ENCODE results near the gene SH3D19. TPM values are rescaled to one million over a fixed set of nuclear protein-coding genes. Genes with fewer than 3 reads are reported as not detected.
"Not testable (repeated sequence)": the region's sequence is repeated elsewhere in the genome, so short reads cannot be mapped to it uniquely, and the experiment has no call there.

SH3D19 gene
- total and polyA plus RNA-seq, 8 donors, result 11.0 to 129 (median 67.1) TPM

GRCh38 chr4:151287409-151287808 is 38.0 kb downstream of the SH3D19 start:
- no peak overlapping the region for H3K27ac ChIP-seq
- no peaks in the 10 kb centered on the region for H3K27me3 ChIP-seq
- intact Hi-C loops (cut with DNase I; ENCODE audit: low total_unique reads), result no loop called here
- no peak for TF ChIP-seq EP300 (IDR thresholded peaks at IDR 0.05)
- TF ChIP-seq POLR2A (IDR thresholded peaks at IDR 0.05), result no peak
- TF ChIP-seq POLR2AphosphoS5 (IDR thresholded peaks at IDR 0.05), result no peak
- TF ChIP-seq, protein P1, sequence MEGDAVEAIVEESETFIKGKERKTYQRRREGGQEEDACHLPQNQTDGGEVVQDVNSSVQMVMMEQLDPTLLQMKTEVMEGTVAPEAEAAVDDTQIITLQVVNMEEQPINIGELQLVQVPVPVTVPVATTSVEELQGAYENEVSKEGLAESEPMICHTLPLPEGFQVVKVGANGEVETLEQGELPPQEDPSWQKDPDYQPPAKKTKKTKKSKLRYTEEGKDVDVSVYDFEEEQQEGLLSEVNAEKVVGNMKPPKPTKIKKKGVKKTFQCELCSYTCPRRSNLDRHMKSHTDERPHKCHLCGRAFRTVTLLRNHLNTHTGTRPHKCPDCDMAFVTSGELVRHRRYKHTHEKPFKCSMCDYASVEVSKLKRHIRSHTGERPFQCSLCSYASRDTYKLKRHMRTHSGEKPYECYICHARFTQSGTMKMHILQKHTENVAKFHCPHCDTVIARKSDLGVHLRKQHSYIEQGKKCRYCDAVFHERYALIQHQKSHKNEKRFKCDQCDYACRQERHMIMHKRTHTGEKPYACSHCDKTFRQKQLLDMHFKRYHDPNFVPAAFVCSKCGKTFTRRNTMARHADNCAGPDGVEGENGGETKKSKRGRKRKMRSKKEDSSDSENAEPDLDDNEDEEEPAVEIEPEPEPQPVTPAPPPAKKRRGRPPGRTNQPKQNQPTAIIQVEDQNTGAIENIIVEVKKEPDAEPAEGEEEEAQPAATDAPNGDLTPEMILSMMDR (IDR thresholded peaks at IDR 0.05), result no peak
- H3K9me3 ChIP-seq, result no peaks in the 10 kb centered on the region
- WGBS, 5 donors, result 83 to 95% (median 93%) methylated on average over 7 of the region's 7 CpGs
- H3K36me3 ChIP-seq, result no peaks in the 10 kb centered on the region
- no peak for DNase-seq
- H3K4me1 ChIP-seq, result peaks cover 0 to 13% (median 7%) of the 10 kb centered on the region in 4 donors
- H3K4me3 ChIP-seq, result no peak overlapping the region

DNA sequence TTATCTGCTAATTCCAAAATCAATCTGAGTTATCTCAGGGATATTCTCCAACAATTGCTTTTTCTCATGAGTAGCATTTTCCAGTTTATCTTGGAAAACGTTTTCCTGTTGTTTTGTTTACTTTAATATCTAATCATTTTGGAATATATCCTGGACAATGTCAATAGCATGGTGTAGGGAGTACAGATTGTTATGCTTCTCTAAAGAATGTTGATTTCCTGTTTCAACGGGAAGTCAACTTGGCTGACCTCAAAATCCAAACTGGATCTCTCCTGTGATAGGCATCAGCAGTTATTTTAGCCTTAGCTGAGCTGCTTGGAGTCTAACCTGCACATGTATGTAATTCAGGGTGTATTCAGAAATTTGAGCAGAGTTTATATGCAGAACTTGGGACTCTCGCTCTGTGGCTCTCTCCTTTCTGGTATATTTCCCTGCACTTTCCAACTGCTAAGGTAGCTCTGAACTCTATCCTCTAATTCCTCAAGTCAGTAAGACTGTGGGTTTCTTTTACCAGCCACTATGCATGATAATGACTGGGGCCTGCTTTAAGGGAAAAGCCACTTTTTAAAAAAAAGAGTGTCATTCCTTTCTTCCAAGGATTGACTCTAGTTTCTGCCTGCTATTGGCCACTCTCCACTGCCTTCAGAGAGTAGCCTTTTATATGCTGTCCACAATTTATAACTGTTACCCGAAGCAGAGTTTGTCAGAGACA is 40.7 kb downstream of the SH3D19 start:
- H3K4me3 ChIP-seq, result no peak overlapping the region
- H3K27me3 ChIP-seq, result no peaks in the 10 kb centered on the region
- WGBS, 5 donors, result 45 to 52% (median 48%) methylated on average over 4 of the region's 4 CpGs
- peaks cover 0 to 22% (median 7%) of the 10 kb centered on the region in 4 donors for H3K4me1 ChIP-seq
- intact Hi-C loops (cut with DNase I; ENCODE audit: low total_unique reads), result no loop called here
- no peaks in the 10 kb centered on the region for H3K9me3 ChIP-seq
- TF ChIP-seq, protein P1 (IDR thresholded peaks at IDR 0.05), result no peak
- TF ChIP-seq POLR2A (IDR thresholded peaks at IDR 0.05) (no peak), POLR2AphosphoS5 (IDR thresholded peaks at IDR 0.05) (no peak)
- H3K36me3 ChIP-seq, result no peaks in the 10 kb centered on the region
- no peak overlapping the region for H3K27ac ChIP-seq
- no peak for DNase-seq

DNA sequence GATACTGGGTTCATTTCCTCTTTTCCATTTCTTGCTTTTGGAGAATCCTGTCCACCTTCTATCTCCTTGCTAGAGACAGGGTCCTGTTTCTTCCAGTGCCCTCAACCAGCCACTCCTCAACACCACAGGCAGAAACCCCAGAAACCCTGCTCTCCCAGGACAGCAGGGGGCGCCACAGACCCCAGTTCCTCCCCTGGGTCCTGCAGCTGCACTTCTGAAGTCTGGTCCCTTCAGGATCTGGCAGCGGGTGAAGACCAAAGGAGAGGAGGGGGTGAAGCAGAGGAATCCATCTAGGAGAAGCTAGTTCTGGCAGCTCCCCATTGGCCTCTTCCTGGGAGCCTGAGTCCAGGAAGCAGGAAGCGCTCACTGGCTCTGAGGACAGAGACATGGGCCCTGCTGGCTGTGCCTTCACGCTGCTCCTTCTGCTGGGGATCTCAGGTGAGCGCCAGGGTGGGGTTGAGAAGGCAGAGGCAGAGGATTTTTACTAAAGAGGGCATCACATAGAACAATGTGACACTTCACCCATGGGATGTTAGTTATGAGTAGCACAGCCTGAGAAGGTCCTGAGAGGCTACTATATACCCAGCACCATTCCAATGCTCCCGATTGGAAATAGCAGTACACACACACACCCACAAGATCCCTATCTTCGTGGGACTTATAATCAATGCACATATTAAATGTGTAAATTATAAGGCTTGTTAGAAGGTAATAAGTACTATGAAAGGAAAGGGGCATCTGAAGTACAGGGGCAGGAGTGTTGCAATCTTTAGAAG is 48.4 kb downstream of the SH3D19 start, which contains the start of gene PRSS48:
Gene PRSS48, plus strand, starts transcription at position 375 of the 776 bp plus-strand sequence. Its CDS starts 12 bp downstream, at position 387.
- peak; percentile 59 to 83 for DNase-seq
- no peak for TF ChIP-seq EP300 (IDR thresholded peaks at IDR 0.05)
- TF ChIP-seq, protein P1 (IDR thresholded peaks at IDR 0.05), result peak in 5 of 7 experiments; percentile 29 to 56 (median 47)
- TF ChIP-seq POLR2AphosphoS5 (IDR thresholded peaks at IDR 0.05), result no peak
- no peak within 1 kb of the TSS for H3K4me3 ChIP-seq
- H3K9me3 ChIP-seq, result no peaks in the 10 kb centered on the region
- peaks cover 0 to 6% (median 0%) of the 10 kb centered on the region in 4 donors for H3K36me3 ChIP-seq
- H3K4me1 ChIP-seq, result peaks cover 0 to 31% (median 8%) of the 10 kb centered on the region in 4 donors
- H3K27me3 ChIP-seq, result no peaks in the 10 kb centered on the region
- intact Hi-C loops (cut with DNase I; ENCODE audit: low total_unique reads), result no loop called here
- 53 to 65% (median 62%) methylated on average over 5 to 7 of the region's 7 CpGs for WGBS, 5 donors
- no peak within 1 kb of the TSS for H3K27ac ChIP-seq

DNA sequence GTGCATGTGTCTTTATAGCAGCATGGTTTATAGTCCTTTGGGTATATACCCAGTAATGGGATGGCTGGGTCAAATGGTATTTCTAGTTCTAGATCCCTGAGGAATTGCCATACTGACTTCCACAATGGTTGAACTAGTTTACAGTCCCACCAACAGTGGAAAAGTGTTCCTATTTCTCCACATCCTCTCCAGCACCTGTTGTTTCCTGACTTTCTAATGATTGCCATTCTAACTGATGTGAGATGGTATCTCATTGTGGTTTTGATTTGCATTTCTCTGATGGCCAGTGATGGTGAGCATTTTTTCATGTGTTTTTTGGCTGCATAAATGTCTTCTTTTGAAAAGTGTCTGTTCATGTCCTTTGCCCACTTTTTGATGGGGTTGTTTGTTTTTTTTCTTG is 56.5 kb downstream of the SH3D19 start:
- DNase-seq; intact Hi-C loops (cut with DNase I; ENCODE audit: low total_unique reads); H3K36me3 ChIP-seq; H3K27ac ChIP-seq; H3K27me3 ChIP-seq; H3K9me3 ChIP-seq; H3K4me3 ChIP-seq: not testable (repeated sequence)
- peaks cover 0 to 21% (median 0%) of the 10 kb centered on the region in 4 donors for H3K4me1 ChIP-seq
